ENCODE results near the gene GJB4.
A peak's percentile ranks its signal among the peaks of the same experiment; 100 is the strongest.
"Not testable (repeated sequence)": the region's sequence is repeated elsewhere in the genome, so short reads cannot be mapped to it uniquely, and the experiment has no call there.

The GJB4 gene

DNA sequence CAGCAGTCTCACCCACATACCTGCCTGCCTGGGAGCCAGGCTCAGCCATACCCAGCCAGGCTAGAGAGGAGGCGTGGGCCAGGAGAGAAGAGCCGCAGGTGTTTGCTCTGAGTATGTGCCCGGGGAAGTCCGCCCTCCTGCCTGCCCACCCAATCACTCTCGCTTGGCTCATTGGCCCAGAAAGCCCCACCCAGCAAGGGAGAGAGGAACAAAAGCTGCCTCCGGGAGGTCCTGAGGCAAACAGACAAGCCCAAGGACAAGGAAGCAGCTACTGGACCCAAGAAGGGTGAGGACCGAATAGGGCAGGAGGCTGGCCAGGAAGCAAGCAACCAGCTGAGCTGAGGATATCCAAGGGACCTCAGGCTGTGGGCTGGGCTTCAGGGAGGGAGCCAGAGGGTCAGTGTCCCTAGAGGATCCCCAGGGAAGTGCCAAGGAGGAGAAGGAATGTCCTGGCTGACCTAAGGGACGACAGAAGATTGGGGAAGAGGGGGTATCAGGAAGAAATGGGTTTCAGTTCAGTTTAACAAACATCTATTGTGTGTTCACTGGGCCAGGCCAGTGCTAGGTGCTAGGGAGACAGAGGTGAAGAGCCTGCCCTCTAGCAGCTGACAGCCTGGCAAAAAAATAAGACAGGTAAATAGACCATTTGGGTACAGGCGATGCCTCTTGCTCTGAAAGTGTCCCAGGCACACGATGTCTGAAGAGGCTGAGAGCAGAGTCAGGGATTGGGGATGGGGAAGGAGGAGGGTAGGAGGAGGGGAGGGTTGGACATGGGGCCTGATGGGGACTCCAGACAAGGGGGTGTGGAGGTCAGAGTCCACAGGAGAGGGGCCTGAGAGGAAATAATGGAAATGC, at the start of gene GJB4:
Gene GJB4 (plus strand): TSS at position 238 of the 855 bp plus-strand sequence. CDS start 1,515 bp downstream, outside the sequence.
- no peak for FAIRE-seq

DNA sequence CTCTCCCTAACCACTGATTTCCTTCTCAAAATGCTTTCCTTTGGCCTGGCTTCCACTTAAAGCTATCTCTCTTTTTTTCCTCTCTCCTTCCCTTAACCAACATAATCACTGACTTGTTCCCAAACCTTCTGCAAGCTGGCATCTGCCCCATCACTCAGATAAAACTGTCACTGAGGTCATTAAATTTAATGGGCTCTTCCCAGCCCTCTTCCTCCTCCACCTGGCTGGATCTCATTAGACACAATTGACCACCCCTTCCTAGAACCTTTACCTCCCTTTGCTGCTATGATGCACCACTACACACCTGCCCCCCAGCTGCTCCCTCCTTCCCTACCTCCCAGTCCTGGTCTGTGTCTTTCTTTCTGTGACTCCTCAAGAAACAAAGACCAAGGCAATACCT, 48.7 kb upstream of the GJB4 start:
- no peak for TF ChIP-seq POLR2A (IDR thresholded peaks at IDR 0.05; ENCODE audit: low read depth, low read length)
- DNase-seq (ENCODE audit: insufficient read length, low spot score) (no peak), FAIRE-seq (no peak)

More for the DNA sequence above, at the start of gene GJB4:
- no peak for TF ChIP-seq POLR2A (IDR thresholded peaks at IDR 0.05; ENCODE audit: low read depth, low read length)
- no peak for DNase-seq (ENCODE audit: insufficient read length, low spot score)

DNA sequence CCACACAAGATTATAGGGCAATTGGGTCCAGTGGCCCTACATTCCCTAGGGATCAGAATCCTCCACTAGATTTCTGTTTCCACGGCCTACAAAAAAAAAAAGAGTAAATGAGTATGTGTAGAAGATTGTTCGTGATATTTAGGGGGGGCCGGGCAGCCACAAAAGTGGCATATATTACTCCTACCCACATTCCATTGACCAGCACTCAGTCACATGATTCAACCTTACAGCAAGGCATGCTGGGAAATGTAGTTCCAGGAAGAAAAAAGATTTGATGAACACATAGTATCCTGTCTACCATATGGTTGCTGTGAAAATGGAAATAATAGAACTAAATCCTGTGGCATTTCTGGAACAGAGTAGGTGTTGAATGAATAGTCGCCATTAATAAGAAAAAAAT, 48.1 kb upstream of the GJB4 start:
- DNase-seq (ENCODE audit: insufficient read length, low spot score) = peak; percentile 15
- no peak for TF ChIP-seq POLR2A (IDR thresholded peaks at IDR 0.05; ENCODE audit: low read depth, low read length)
- no peak for FAIRE-seq

DNA sequence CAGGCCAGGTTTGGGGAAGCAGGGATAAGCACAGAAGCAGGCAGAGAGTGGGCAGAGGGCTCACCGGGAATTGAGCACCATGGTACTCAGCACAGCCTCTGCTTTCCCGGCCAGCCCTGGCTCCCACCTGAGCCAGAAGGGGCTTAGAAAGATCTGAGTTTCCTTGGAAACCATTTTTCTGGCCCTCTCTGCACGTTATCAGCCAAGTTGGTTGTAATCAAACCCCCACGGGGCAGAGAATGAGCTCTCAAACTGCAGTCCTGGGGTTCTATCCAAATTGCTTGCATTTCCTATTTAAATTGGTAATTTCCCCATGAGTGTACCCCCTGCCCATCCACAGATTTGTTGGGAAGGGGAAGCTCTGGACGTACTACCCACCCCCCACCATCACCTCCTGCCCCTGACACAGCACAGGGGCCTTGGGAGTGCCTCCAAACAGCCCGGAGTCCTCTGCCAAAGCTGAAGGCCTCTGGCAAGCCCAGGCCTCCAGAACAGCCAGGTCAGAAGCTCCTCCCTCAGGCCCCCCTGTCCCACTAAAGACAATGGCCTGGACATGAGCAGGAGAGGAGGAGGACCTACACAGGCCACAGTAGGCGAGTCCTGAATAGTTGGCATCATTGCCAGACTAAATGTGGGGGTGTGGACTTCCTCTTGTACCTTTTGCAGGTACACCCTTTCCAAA, 47.4 kb upstream of the GJB4 start:
- no peak for DNase-seq (ENCODE audit: insufficient read length, low spot score)
- TF ChIP-seq POLR2A (IDR thresholded peaks at IDR 0.05; ENCODE audit: low read depth, low read length) = no peak
- FAIRE-seq = no peak

DNA sequence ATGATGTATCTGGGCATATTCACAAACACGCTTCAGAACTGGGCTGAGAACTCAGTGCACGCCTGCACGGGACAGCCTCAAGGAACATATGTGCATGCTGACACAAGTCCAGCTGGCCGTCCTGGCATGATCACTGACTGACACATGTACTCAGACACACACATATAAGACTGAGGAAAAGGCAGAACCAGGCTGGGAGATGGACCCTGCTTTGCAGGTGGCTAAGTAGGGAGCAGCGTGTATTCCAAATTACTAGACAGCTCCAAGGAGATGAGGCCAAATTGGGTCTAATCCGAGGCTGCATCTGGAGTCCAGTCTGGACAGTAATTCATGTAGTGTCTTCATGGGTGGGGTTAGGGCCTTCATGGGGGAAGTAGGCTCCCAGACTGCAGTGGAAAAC, 46.1 kb upstream of the GJB4 start:
- DNase-seq (ENCODE audit: insufficient read length, low spot score) (no peak), FAIRE-seq (no peak)
- TF ChIP-seq POLR2A (IDR thresholded peaks at IDR 0.05; ENCODE audit: low read depth, low read length) = no peak

GRCh38 chr1:34714386-34714785, 45.2 kb upstream of the GJB4 start:
- DNase-seq (ENCODE audit: insufficient read length, low spot score) (no peak), FAIRE-seq (no peak)
- no peak for TF ChIP-seq POLR2A (IDR thresholded peaks at IDR 0.05; ENCODE audit: low read depth, low read length)

GRCh38 chr1:34715139-34715538, 44.4 kb upstream of the GJB4 start:
- FAIRE-seq (no peak), DNase-seq (ENCODE audit: insufficient read length, low spot score) (no peak)
- TF ChIP-seq POLR2A (IDR thresholded peaks at IDR 0.05; ENCODE audit: low read depth, low read length) = no peak

GRCh38 chr1:34721241-34721640, 38.3 kb upstream of the GJB4 start:
- no peak for TF ChIP-seq POLR2A (IDR thresholded peaks at IDR 0.05; ENCODE audit: low read depth, low read length)
- FAIRE-seq = no peak
- DNase-seq (ENCODE audit: insufficient read length, low spot score) = no peak

DNA sequence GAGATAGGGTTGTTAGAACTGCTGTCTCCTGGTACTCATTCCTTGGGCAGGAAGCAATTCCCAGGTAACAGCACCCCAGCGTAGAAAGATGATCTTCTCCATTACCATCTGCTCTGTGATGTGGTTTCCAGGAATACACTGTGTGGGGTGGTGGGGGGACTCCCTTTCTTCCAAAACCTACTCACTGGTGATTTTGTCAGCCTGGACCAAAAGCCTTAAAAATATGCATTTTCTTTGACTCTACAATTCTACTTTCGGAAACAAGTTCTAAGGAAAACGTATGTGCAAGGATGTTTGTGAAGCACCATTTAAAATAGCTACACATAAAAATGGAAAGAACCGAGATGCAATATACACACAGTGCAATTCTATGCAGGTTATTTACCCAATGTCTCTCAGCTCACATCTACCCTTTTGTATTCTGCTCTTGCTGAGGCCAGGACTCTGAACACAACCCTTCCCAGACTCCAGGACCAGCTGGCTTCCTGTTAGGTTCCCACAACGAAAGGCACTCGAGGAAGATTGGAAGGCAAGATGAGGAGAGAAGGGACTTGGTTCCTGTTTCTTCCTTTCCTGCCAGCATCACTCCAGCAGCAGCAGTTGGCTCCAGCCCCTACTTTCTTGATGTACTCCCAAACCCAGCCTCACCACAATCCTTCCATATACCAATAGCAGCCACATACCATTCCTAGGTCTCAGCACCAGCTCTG, 37.7 kb upstream of the GJB4 start:
- FAIRE-seq (no peak), DNase-seq (ENCODE audit: insufficient read length, low spot score) (no peak)
- TF ChIP-seq POLR2A (IDR thresholded peaks at IDR 0.05; ENCODE audit: low read depth, low read length) = no peak

GRCh38 chr1:34726861-34727260, 32.7 kb upstream of the GJB4 start:
- FAIRE-seq (no peak), DNase-seq (ENCODE audit: insufficient read length, low spot score) (no peak)
- no peak for TF ChIP-seq POLR2A (IDR thresholded peaks at IDR 0.05; ENCODE audit: low read depth, low read length)

- FAIRE-seq = no peak
- TF ChIP-seq POLR2A (IDR thresholded peaks at IDR 0.05; ENCODE audit: low read depth, low read length) = no peak
- DNase-seq (ENCODE audit: insufficient read length, low spot score) = no peak
Measured at GRCh38 chr1:34730485-34730884, 29.1 kb upstream of the GJB4 start.

GRCh38 chr1:34732831-34733230, 26.7 kb upstream of the GJB4 start:
- not testable (repeated sequence) for FAIRE-seq

GRCh38 chr1:34736692-34737091, 22.8 kb upstream of the GJB4 start:
- no peak for DNase-seq (ENCODE audit: insufficient read length, low spot score)
- no peak for FAIRE-seq
- no peak for TF ChIP-seq POLR2A (IDR thresholded peaks at IDR 0.05; ENCODE audit: low read depth, low read length)

More at GRCh38 chr1:34732831-34733230, 26.7 kb upstream of the GJB4 start:
- DNase-seq (ENCODE audit: insufficient read length, low spot score) = not testable (repeated sequence)

GRCh38 chr1:34737236-34737635, 22.3 kb upstream of the GJB4 start:
- DNase-seq (ENCODE audit: insufficient read length, low spot score); FAIRE-seq: not testable (repeated sequence)
